GM15510 (cell line): ENCODE measurements around the gene WDR27.

Source experiments
- POLR2A ChIP-seq: IDR thresholded peaks from 3 replicates; pipeline ENCODE4 v1.6.1; 2011; ENCODE audit warnings: borderline replicate concordance; ENCODE audit not compliant: insufficient read length; ENCODE audit errors: extremely low read depth

WDR27 gene

GRCh38 chr6:169407325-169407724, 294.5 kb downstream of the WDR27 start:
- TF ChIP-seq POLR2A = no peak
